ENCODE measurements around the gene PRM2. TPM values are rescaled to one million over a fixed set of nuclear protein-coding genes. Genes with fewer than 3 reads are reported as not detected.

The PRM2 gene
- total RNA-seq, 1 donor from 2014 or later: not detected

GRCh38 chr16:11264155-11264832 lies 12.0 kb downstream of the PRM2 start:
- no peak for DNase-seq (ENCODE audit: extremely low read depth, low read depth, low spot score)

- DNase-seq (ENCODE audit: extremely low read depth, low read depth, low spot score): no peak
Measured at GRCh38 chr16:11263737-11264136, 12.5 kb downstream of the PRM2 start.

GRCh38 chr16:11262915-11263314 lies 13.4 kb downstream of the PRM2 start:
- DNase-seq (ENCODE audit: extremely low read depth, low read depth, low spot score): no peak

- DNase-seq (ENCODE audit: extremely low read depth, low read depth, low spot score): no peak
Measured at GRCh38 chr16:11260596-11260966, 15.7 kb downstream of the PRM2 start.

- DNase-seq (ENCODE audit: extremely low read depth, low read depth, low spot score): no peak
Measured at GRCh38 chr16:11259655-11260595, 16.4 kb downstream of the PRM2 start.

- no peak for DNase-seq (ENCODE audit: extremely low read depth, low read depth, low spot score)
Measured at GRCh38 chr16:11258553-11259492, 17.5 kb downstream of the PRM2 start.

- DNase-seq (ENCODE audit: extremely low read depth, low read depth, low spot score): peak; percentile 47
Measured at GRCh38 chr16:11257131-11257938, 18.9 kb downstream of the PRM2 start.

- no peak for DNase-seq (ENCODE audit: extremely low read depth, low read depth, low spot score)
Measured at GRCh38 chr16:11256661-11257130, 19.6 kb downstream of the PRM2 start.

- DNase-seq (ENCODE audit: extremely low read depth, low read depth, low spot score): no peak
Measured at GRCh38 chr16:11255737-11256660, 20.3 kb downstream of the PRM2 start, which contains the start of gene SOCS1. SOCS1 (minus strand) TSS chr16:11256204; CDS start chr16:11255478, 726 bp downstream.

- no peak for DNase-seq (ENCODE audit: extremely low read depth, low read depth, low spot score)
Measured at GRCh38 chr16:11254913-11255736, 21.2 kb downstream of the PRM2 start.

- no peak for DNase-seq (ENCODE audit: extremely low read depth, low read depth, low spot score)
Measured at GRCh38 chr16:11253995-11254912, 22.0 kb downstream of the PRM2 start.

GRCh38 chr16:11253009-11253994 lies 23.0 kb downstream of the PRM2 start:
- no peak for DNase-seq (ENCODE audit: extremely low read depth, low read depth, low spot score)

- no peak for DNase-seq (ENCODE audit: extremely low read depth, low read depth, low spot score)
Measured at GRCh38 chr16:11252482-11252931, 23.8 kb downstream of the PRM2 start.

- DNase-seq (ENCODE audit: extremely low read depth, low read depth, low spot score): no peak
Measured at GRCh38 chr16:11251525-11252481, 24.5 kb downstream of the PRM2 start.

Data from glomerular endothelial cell (primary cell).